ENCODE data around the gene FOSL1.

FOSL1 gene

GRCh38 chr11:65911682-65912568 lies 11.7 kb upstream of the FOSL1 start:
- Histone ChIP-seq H3K23ac (ENCODE audit: low read depth, low read length, poor library complexity) (no peak overlapping the region), H3K18ac (ENCODE audit: low read length) (peak overlapping the region; percentile 76), H2BK5ac (ENCODE audit: low read length) (peak overlapping the region; percentile 30), H2AFZ (ENCODE audit: low read length) (peak overlapping the region; percentile 89), H2AK5ac (ENCODE audit: low read depth, low read length) (peak overlapping the region; percentile 77), H3K36me3 (replicated peaks in 1 of 2; ENCODE audit: control insufficient read depth in 2 of 2, insufficient read depth in 2 of 2, low read length in 2 of 2) (peaks cover 3% of the 10 kb centered on the region in 2 donors), H3K4me2 (ENCODE audit: insufficient read depth, low read length, poor library complexity, severe bottlenecking) (no peak overlapping the region), H4K91ac (ENCODE audit: low read depth, low read length, poor library complexity) (peak overlapping the region; percentile 61), H2BK120ac (ENCODE audit: low read depth, low read length) (no peak overlapping the region), H3K14ac (ENCODE audit: low read length) (no peak overlapping the region), H4K8ac (ENCODE audit: low read depth, low read length) (peak overlapping the region; percentile 73), H3K9ac (ENCODE audit: low read depth, low read length, poor library complexity) (no peak overlapping the region), H2BK15ac (ENCODE audit: low read length) (peak overlapping the region; percentile 49), H2BK12ac (ENCODE audit: low read length) (no peak overlapping the region), H3K79me1 (ENCODE audit: low read depth, low read length) (no peaks in the 10 kb centered on the region), H3K4me1 (ENCODE audit: control insufficient read depth in 2 of 2, insufficient read depth in 1 of 2, low read depth in 1 of 2, low read length in 2 of 2) (peaks cover 0 to 7% of the 10 kb centered on the region in 2 donors), H3K9me3 (replicated peaks in 1 of 2; ENCODE audit: control insufficient read depth in 2 of 2, insufficient read depth in 1 of 2, low read depth in 1 of 2, low read length in 2 of 2) (peaks cover 0 to 2% of the 10 kb centered on the region in 2 donors), H3K27ac (replicated peaks; ENCODE audit: low read length) (no peak overlapping the region), H3K27me3 (ENCODE audit: control insufficient read depth in 3 of 3, insufficient read depth in 3 of 3, low read depth in 1 of 3, low read length in 3 of 3) (peaks cover 0 to 5% (median 0%) of the 10 kb centered on the region in 3 experiments), H3K4me3 (ENCODE audit: low read length in 2 of 2) (no peak overlapping the region), H3K4ac (ENCODE audit: low read length) (no peak overlapping the region)
- no peak for DNase-seq (ENCODE audit: low spot score)
- no CpG with 5 or more reads among the region's 14 CpGs for WGBS, 2 donors (ENCODE audit: extremely low coverage in 2 of 2, insufficient read length in 2 of 2, insufficient replicate concordance in 1 of 2)

- Histone ChIP-seq H3K79me1 (ENCODE audit: low read depth, low read length) (no peaks in the 10 kb centered on the region), H4K8ac (ENCODE audit: low read depth, low read length) (no peak overlapping the region), H3K14ac (ENCODE audit: low read length) (no peak overlapping the region), H2BK120ac (ENCODE audit: low read depth, low read length) (no peak overlapping the region), H3K36me3 (replicated peaks in 1 of 2; ENCODE audit: control insufficient read depth in 2 of 2, insufficient read depth in 2 of 2, low read length in 2 of 2) (no peaks in the 10 kb centered on the region), H2AK5ac (ENCODE audit: low read depth, low read length) (peak overlapping the region; percentile 71), H3K23ac (ENCODE audit: low read depth, low read length, poor library complexity) (no peak overlapping the region), H4K91ac (ENCODE audit: low read depth, low read length, poor library complexity) (no peak overlapping the region), H3K4me1 (ENCODE audit: control insufficient read depth in 2 of 2, insufficient read depth in 1 of 2, low read depth in 1 of 2, low read length in 2 of 2) (peaks cover 6 to 14% of the 10 kb centered on the region in 2 donors), H2AFZ (ENCODE audit: low read length) (no peak overlapping the region), H3K4me2 (ENCODE audit: insufficient read depth, low read length, poor library complexity, severe bottlenecking) (no peak overlapping the region), H3K18ac (ENCODE audit: low read length) (no peak overlapping the region), H2BK12ac (ENCODE audit: low read length) (no peak overlapping the region), H3K27ac (replicated peaks; ENCODE audit: low read length) (no peak overlapping the region), H3K9me3 (replicated peaks in 1 of 2; ENCODE audit: control insufficient read depth in 2 of 2, insufficient read depth in 1 of 2, low read depth in 1 of 2, low read length in 2 of 2) (no peaks in the 10 kb centered on the region), H3K27me3 (ENCODE audit: control insufficient read depth in 3 of 3, insufficient read depth in 3 of 3, low read depth in 1 of 3, low read length in 3 of 3) (peaks cover 0 to 11% (median 0%) of the 10 kb centered on the region in 3 experiments), H3K4ac (ENCODE audit: low read length) (no peak overlapping the region), H2BK5ac (ENCODE audit: low read length) (no peak overlapping the region), H2BK15ac (ENCODE audit: low read length) (no peak overlapping the region), H3K9ac (ENCODE audit: low read depth, low read length, poor library complexity) (no peak overlapping the region), H3K4me3 (ENCODE audit: low read length in 2 of 2) (no peak overlapping the region)
- WGBS, 2 donors (ENCODE audit: extremely low coverage in 2 of 2, insufficient read length in 2 of 2, insufficient replicate concordance in 1 of 2) = no CpG with 5 or more reads among the region's 6 CpGs
- no peak for DNase-seq (ENCODE audit: low spot score)
These were observed 7.7 kb upstream of the FOSL1 start for GRCh38 chr11:65907878-65908277.

GRCh38 chr11:65906602-65907001 lies 6.4 kb upstream of the FOSL1 start:
- Histone ChIP-seq H3K9ac (ENCODE audit: low read depth, low read length, poor library complexity) (no peak overlapping the region), H3K4ac (ENCODE audit: low read length) (no peak overlapping the region), H3K4me3 (ENCODE audit: low read length in 2 of 2) (no peak overlapping the region), H3K4me1 (ENCODE audit: control insufficient read depth in 2 of 2, insufficient read depth in 1 of 2, low read depth in 1 of 2, low read length in 2 of 2) (peaks cover 7 to 13% of the 10 kb centered on the region in 2 donors), H3K27ac (replicated peaks; ENCODE audit: low read length) (no peak overlapping the region), H4K8ac (ENCODE audit: low read depth, low read length) (no peak overlapping the region), H3K18ac (ENCODE audit: low read length) (no peak overlapping the region), H4K91ac (ENCODE audit: low read depth, low read length, poor library complexity) (no peak overlapping the region), H2BK120ac (ENCODE audit: low read depth, low read length) (no peak overlapping the region), H2BK12ac (ENCODE audit: low read length) (no peak overlapping the region), H3K36me3 (replicated peaks in 1 of 2; ENCODE audit: control insufficient read depth in 2 of 2, insufficient read depth in 2 of 2, low read length in 2 of 2) (no peaks in the 10 kb centered on the region), H3K79me1 (ENCODE audit: low read depth, low read length) (no peaks in the 10 kb centered on the region), H3K23ac (ENCODE audit: low read depth, low read length, poor library complexity) (no peak overlapping the region), H3K4me2 (ENCODE audit: insufficient read depth, low read length, poor library complexity, severe bottlenecking) (no peak overlapping the region), H3K14ac (ENCODE audit: low read length) (no peak overlapping the region), H3K27me3 (ENCODE audit: control insufficient read depth in 3 of 3, insufficient read depth in 3 of 3, low read depth in 1 of 3, low read length in 3 of 3) (peaks cover 0 to 22% (median 0%) of the 10 kb centered on the region in 3 experiments), H2BK5ac (ENCODE audit: low read length) (no peak overlapping the region), H3K9me3 (replicated peaks in 1 of 2; ENCODE audit: control insufficient read depth in 2 of 2, insufficient read depth in 1 of 2, low read depth in 1 of 2, low read length in 2 of 2) (no peaks in the 10 kb centered on the region), H2AFZ (ENCODE audit: low read length) (no peak overlapping the region), H2AK5ac (ENCODE audit: low read depth, low read length) (no peak overlapping the region), H2BK15ac (ENCODE audit: low read length) (no peak overlapping the region)
- no peak for DNase-seq (ENCODE audit: low spot score)
- WGBS, 2 donors (ENCODE audit: extremely low coverage in 2 of 2, insufficient read length in 2 of 2, insufficient replicate concordance in 1 of 2) = no CpG with 5 or more reads among the region's 5 CpGs

- Histone ChIP-seq H2AK5ac (ENCODE audit: low read depth, low read length) (no peak overlapping the region), H3K4ac (ENCODE audit: low read length) (no peak overlapping the region), H3K23ac (ENCODE audit: low read depth, low read length, poor library complexity) (no peak overlapping the region), H3K9ac (ENCODE audit: low read depth, low read length, poor library complexity) (no peak overlapping the region), H3K9me3 (replicated peaks in 1 of 2; ENCODE audit: control insufficient read depth in 2 of 2, insufficient read depth in 1 of 2, low read depth in 1 of 2, low read length in 2 of 2) (peaks cover 0 to 2% of the 10 kb centered on the region in 2 donors), H3K4me1 (ENCODE audit: control insufficient read depth in 2 of 2, insufficient read depth in 1 of 2, low read depth in 1 of 2, low read length in 2 of 2) (peaks cover 11 to 12% of the 10 kb centered on the region in 2 donors), H4K91ac (ENCODE audit: low read depth, low read length, poor library complexity) (no peak overlapping the region), H4K8ac (ENCODE audit: low read depth, low read length) (no peak overlapping the region), H2BK5ac (ENCODE audit: low read length) (no peak overlapping the region), H3K27me3 (ENCODE audit: control insufficient read depth in 3 of 3, insufficient read depth in 3 of 3, low read depth in 1 of 3, low read length in 3 of 3) (peaks cover 20 to 48% (median 21%) of the 10 kb centered on the region in 3 experiments), H2BK120ac (ENCODE audit: low read depth, low read length) (no peak overlapping the region), H2BK15ac (ENCODE audit: low read length) (no peak overlapping the region), H3K18ac (ENCODE audit: low read length) (no peak overlapping the region), H3K27ac (replicated peaks; ENCODE audit: low read length) (no peak overlapping the region), H3K79me1 (ENCODE audit: low read depth, low read length) (no peaks in the 10 kb centered on the region), H3K4me3 (ENCODE audit: low read length in 2 of 2) (no peak overlapping the region), H3K14ac (ENCODE audit: low read length) (no peak overlapping the region), H3K4me2 (ENCODE audit: insufficient read depth, low read length, poor library complexity, severe bottlenecking) (no peak overlapping the region), H2BK12ac (ENCODE audit: low read length) (no peak overlapping the region), H2AFZ (ENCODE audit: low read length) (no peak overlapping the region), H3K36me3 (replicated peaks in 1 of 2; ENCODE audit: control insufficient read depth in 2 of 2, insufficient read depth in 2 of 2, low read length in 2 of 2) (no peaks in the 10 kb centered on the region)
- DNase-seq (ENCODE audit: low spot score) = no peak
- WGBS, 2 donors (ENCODE audit: extremely low coverage in 2 of 2, insufficient read length in 2 of 2, insufficient replicate concordance in 1 of 2) = no CpG with 5 or more reads among the region's 8 CpGs
These were observed 3.5 kb upstream of the FOSL1 start for GRCh38 chr11:65903715-65904114.
